22Rv1 (cell line): ENCODE measurements around the gene C14orf180.

Source experiments
- ZFX ChIP-seq: fragments of 450-650 bp; IDR thresholded peaks from 2 replicates; pipeline ENCODE4 v1.6.1; 2017; ENCODE audit warnings: antibody characterized with exemption, borderline replicate concordance
- TF ChIP-seq, protein P1 (sequence below): fragments of 450-650 bp; IDR thresholded peaks from 2 replicates; pipeline ENCODE4 v1.5.1; 2017; ENCODE audit warnings: mild to moderate bottlenecking

DNA sequence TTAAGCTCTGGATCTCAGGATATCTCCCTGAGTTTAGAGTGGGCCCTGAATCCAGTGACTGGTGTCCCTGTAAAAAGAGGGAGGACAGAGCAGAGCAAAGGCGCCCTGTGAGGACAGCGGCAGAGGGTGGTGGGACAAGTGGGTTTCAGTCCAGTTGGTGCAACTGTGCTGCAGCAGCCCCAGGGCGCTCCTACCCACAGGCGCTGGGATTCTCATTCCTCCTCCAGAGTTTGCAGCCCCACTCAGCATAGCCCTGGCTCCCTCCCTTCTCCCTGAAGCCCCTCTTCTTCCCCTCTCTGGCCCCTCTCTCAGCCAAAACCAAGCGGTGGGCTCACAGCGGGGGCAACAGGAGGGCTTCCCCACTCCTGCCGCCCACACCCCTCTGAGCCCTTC, 23.4 kb downstream of the C14orf180 start:
- TF ChIP-seq, protein P1, sequence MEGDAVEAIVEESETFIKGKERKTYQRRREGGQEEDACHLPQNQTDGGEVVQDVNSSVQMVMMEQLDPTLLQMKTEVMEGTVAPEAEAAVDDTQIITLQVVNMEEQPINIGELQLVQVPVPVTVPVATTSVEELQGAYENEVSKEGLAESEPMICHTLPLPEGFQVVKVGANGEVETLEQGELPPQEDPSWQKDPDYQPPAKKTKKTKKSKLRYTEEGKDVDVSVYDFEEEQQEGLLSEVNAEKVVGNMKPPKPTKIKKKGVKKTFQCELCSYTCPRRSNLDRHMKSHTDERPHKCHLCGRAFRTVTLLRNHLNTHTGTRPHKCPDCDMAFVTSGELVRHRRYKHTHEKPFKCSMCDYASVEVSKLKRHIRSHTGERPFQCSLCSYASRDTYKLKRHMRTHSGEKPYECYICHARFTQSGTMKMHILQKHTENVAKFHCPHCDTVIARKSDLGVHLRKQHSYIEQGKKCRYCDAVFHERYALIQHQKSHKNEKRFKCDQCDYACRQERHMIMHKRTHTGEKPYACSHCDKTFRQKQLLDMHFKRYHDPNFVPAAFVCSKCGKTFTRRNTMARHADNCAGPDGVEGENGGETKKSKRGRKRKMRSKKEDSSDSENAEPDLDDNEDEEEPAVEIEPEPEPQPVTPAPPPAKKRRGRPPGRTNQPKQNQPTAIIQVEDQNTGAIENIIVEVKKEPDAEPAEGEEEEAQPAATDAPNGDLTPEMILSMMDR = no peak
- TF ChIP-seq ZFX = no peak
